ENCODE measurements around the gene HDLBP. TPM values are rescaled to one million over a fixed set of nuclear protein-coding genes. Genes with fewer than 3 reads are reported as not detected.

HDLBP gene
- total RNA-seq, 2 donors from 2014 or later, result 404 to 447 TPM

DNA sequence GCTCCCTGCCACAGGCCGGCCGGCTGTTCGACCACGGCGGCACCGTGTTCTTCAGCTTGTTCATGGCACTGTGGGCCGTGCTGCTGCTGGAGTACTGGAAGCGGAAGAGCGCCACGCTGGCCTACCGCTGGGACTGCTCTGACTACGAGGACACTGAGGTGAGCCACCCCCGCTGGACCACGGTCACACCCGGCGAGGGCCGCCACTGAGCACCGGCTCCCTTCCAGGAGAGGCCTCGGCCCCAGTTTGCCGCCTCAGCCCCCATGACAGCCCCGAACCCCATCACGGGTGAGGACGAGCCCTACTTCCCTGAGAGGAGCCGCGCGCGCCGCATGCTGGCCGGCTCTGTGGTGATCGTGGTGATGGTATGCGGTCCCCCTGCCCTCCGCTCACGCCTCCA lies 106.2 kb downstream of the HDLBP start:
- TF ChIP-seq, protein P1, sequence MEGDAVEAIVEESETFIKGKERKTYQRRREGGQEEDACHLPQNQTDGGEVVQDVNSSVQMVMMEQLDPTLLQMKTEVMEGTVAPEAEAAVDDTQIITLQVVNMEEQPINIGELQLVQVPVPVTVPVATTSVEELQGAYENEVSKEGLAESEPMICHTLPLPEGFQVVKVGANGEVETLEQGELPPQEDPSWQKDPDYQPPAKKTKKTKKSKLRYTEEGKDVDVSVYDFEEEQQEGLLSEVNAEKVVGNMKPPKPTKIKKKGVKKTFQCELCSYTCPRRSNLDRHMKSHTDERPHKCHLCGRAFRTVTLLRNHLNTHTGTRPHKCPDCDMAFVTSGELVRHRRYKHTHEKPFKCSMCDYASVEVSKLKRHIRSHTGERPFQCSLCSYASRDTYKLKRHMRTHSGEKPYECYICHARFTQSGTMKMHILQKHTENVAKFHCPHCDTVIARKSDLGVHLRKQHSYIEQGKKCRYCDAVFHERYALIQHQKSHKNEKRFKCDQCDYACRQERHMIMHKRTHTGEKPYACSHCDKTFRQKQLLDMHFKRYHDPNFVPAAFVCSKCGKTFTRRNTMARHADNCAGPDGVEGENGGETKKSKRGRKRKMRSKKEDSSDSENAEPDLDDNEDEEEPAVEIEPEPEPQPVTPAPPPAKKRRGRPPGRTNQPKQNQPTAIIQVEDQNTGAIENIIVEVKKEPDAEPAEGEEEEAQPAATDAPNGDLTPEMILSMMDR (IDR thresholded peaks at IDR 0.05), result no peak
- H3K36me3 ChIP-seq, result no peaks in the 10 kb centered on the region
- no peaks in the 10 kb centered on the region for H3K27me3 ChIP-seq (replicated peaks; ENCODE audit: insufficient read depth)
- no peak for DNase-seq (ENCODE audit: low spot score)
- H3K27ac ChIP-seq, result no peak overlapping the region
- H3K4me3 ChIP-seq, result no peak overlapping the region
- H3K4me1 ChIP-seq (ENCODE audit: control insufficient read depth in 1 of 2, low read depth in 2 of 2), result no peaks in the 10 kb centered on the region
- no peaks in the 10 kb centered on the region for H3K9me3 ChIP-seq
- no peak for ATAC-seq (ENCODE audit: insufficient number of reproducible peaks, low FRiP score, low read depth)

DNA sequence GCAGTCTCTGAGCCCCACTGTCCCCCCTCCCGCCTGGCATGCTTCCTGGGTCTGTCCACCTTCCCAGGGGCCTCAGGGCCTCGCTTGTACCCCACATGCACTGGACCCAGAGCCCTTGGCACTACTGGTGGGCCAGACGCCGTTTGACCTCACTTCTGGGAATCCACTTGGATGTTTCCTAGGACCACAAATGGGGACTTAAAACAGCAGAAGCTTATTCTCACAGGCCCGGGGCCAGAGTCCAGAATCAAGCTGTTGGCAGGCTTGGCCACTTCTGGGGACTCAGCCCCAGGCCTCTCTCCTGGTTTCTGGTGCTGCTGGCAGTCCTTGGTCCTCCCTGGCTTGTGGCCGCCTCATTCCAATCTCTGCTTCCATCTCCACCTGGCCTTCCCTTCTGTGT lies 107.4 kb downstream of the HDLBP start:
- TF ChIP-seq, protein P1 (IDR thresholded peaks at IDR 0.05), result no peak
- Histone ChIP-seq H3K36me3 (no peaks in the 10 kb centered on the region), H3K27ac (no peak overlapping the region), H3K27me3 (replicated peaks; ENCODE audit: insufficient read depth) (no peaks in the 10 kb centered on the region), H3K4me1 (ENCODE audit: control insufficient read depth in 1 of 2, low read depth in 2 of 2) (no peaks in the 10 kb centered on the region), H3K4me3 (no peak overlapping the region), H3K9me3 (no peaks in the 10 kb centered on the region)
- DNase-seq (ENCODE audit: low spot score) (no peak), ATAC-seq (ENCODE audit: insufficient number of reproducible peaks, low FRiP score, low read depth) (no peak)

DNA sequence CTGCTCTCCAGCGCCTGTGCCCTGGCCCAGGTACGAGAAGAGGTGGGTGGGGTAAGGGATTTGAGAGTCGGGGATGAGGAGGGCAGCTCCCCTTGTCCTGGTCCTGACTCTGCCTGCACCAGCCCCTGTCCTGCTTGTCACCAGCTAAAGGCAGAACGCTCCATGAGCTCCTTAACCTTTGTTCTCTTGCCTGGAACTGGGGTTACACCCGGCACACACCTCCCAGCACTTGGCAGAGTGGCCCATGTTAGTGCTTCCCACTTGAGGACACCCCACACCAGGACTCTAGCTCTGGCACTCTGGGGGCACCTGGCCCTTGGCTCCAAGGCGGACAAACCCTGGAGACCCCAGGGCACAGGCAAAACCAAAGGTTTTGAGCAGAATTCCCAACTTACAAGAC lies 107.8 kb downstream of the HDLBP start:
- H3K9me3 ChIP-seq, result no peaks in the 10 kb centered on the region
- no peaks in the 10 kb centered on the region for H3K36me3 ChIP-seq
- no peak overlapping the region for H3K27ac ChIP-seq
- H3K4me1 ChIP-seq (ENCODE audit: control insufficient read depth in 1 of 2, low read depth in 2 of 2), result no peaks in the 10 kb centered on the region
- TF ChIP-seq, protein P1 (IDR thresholded peaks at IDR 0.05), result no peak
- H3K4me3 ChIP-seq, result no peak overlapping the region
- no peaks in the 10 kb centered on the region for H3K27me3 ChIP-seq (replicated peaks; ENCODE audit: insufficient read depth)
- DNase-seq (ENCODE audit: low spot score) (no peak), ATAC-seq (ENCODE audit: insufficient number of reproducible peaks, low FRiP score, low read depth) (no peak)

DNA sequence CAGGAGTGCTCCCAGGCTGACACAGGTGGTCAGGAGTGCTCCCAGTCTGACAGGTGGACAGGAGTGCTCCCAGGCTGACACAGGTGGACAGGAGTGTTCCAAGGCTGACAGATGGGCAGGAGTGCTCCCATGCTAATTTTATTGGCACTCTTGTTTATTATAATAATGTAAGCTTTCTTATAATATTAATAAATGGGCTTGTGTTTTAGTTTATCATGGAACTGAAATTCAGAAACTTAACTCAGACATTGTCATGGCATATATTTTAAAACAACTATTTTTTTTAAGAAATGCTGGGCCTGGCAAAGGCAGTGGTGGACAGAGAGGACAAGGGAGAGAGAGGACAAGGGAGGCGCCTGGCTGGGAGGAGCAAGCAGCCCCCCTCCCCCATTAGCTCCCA lies 108.3 kb downstream of the HDLBP start:
- ATAC-seq (ENCODE audit: insufficient number of reproducible peaks, low FRiP score, low read depth) (no peak), DNase-seq (ENCODE audit: low spot score) (no peak)
- H3K4me1 ChIP-seq (ENCODE audit: control insufficient read depth in 1 of 2, low read depth in 2 of 2), result no peaks in the 10 kb centered on the region
- H3K27me3 ChIP-seq (replicated peaks; ENCODE audit: insufficient read depth), result no peaks in the 10 kb centered on the region
- TF ChIP-seq, protein P1 (IDR thresholded peaks at IDR 0.05), result no peak
- no peak overlapping the region for H3K27ac ChIP-seq
- H3K4me3 ChIP-seq, result no peak overlapping the region
- no peaks in the 10 kb centered on the region for H3K36me3 ChIP-seq
- H3K9me3 ChIP-seq, result no peaks in the 10 kb centered on the region

DNA sequence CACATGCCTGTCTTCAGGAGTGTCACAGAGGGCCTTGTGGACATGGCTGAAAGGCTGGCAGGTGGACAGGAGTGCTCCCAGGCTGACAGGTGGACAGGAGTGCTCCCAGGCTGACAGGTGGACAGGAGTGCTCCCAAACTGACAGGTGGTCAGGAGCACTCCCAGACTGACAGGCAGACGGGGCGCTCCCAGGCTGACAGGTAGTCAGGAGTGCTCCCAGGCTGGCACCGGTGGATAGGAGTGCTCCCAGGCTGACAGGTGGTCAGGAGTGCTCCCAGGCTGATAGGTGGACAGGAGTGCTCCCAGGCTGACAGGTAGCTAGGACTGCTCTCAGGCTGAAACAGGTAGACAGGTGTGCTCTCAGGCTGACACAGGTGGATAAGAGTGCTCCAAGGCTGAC lies 110.4 kb downstream of the HDLBP start:
- Histone ChIP-seq H3K27ac (no peak overlapping the region), H3K4me3 (no peak overlapping the region), H3K36me3 (no peaks in the 10 kb centered on the region), H3K9me3 (no peaks in the 10 kb centered on the region), H3K4me1 (ENCODE audit: control insufficient read depth in 1 of 2, low read depth in 2 of 2) (no peaks in the 10 kb centered on the region), H3K27me3 (replicated peaks; ENCODE audit: insufficient read depth) (no peaks in the 10 kb centered on the region)
- no peak for ATAC-seq (ENCODE audit: insufficient number of reproducible peaks, low FRiP score, low read depth)
- TF ChIP-seq, protein P1 (IDR thresholded peaks at IDR 0.05), result no peak
- DNase-seq (ENCODE audit: low spot score), result no peak
